HUDEP-2 (cell line): ENCODE results near the gene METTL23.
"Not testable (repeated sequence)": the region's sequence is repeated elsewhere in the genome, so short reads cannot be mapped to it uniquely, and the experiment has no call there.

Experiments
- DNase-seq, 76 experiments: peaks; one replicate each; lab custom pipeline; 2025; ENCODE audit not compliant: unreplicated experiment in 76 of 76; lab: John Stamatoyannopoulos, UW

METTL23 gene

DNA sequence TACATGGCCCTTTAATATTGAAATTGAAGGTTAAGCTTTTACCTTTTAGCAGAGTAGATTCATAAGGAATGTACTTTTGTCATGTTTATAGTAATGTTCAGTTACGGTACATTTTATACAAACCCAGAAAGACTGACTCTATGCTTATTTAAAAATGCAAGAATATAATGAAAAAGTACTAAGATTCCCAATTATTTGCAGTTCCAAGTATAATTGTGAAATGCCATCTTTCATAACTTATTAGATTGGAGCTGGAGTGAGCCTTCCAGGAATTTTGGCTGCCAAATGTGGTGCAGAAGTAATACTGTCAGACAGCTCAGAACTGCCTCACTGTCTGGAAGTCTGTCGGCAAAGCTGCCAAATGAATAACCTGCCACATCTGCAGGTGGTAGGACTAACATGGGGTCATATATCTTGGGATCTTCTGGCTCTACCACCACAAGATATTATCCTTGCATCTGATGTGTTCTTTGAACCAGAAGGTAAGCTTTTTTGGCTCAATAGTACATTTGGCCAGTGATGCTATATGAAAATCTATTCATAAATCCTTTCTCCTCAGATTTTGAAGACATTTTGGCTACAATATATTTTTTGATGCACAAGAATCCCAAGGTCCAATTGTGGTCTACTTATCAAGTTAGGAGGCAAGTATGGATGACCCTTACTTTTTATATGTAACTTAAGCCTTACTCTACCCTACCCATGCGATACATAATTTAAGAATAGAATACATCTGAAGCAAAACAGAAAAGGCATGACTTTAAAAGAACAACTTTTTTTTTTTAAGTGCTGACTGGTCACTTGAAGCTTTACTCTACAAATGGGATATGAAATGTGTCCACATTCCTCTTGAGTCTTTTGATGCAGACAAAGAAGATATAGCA is 6.3 kb downstream of the METTL23 start:
- peak in 3 of 76 experiments; percentile 10 to 23 (median 16) for DNase-seq

DNA sequence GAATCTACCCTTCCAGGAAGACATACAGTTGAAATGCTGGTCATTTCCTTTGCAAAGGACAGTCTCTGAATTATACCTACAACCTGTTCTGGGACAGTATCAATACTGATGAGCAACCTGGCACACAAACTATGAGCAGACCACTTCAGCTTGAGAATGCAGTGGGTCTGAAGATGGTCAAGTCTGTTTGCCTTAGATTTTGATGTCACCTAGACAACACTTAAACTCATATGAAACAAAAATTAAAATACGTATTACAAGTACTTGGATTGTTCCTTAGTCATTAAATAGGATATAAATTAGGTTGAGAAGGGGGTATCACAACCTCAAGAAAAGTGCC is 6.9 kb downstream of the METTL23 start:
- DNase-seq: no peak

DNA sequence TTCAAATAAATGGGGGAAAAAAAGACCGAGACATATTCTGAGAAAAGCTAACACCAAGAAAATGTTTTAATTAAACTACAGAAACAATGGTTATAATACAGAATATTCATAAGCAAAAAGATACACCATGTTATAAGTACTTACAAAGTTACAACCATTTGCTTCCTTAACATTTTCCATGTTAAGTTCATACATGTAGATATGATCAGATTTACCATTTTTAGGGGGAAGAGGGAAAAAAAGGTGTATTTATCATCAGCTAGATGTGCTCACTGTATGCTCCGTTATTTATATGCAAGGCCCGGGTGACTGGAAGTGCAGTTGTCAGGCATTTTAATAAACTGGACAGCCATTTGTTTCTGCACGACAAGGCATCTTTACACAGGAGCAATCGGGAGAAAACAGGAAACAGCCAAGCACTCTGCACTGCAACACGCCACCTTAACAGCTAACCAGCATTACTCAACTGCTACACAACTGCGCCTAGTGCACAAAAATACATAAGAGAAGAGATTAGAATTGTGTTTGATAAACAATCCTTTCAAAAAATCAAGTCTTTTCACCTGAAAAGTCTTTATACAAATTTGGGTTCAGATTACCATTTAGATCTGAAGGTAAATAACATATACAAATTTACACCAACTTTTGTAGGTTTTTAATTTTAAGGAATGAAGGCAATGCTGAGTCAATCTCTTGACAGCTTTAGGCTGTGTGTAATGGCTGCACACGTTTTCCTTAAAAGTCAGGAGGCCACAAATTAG is 7.6 kb downstream of the METTL23 start:
- DNase-seq: no peak

DNA sequence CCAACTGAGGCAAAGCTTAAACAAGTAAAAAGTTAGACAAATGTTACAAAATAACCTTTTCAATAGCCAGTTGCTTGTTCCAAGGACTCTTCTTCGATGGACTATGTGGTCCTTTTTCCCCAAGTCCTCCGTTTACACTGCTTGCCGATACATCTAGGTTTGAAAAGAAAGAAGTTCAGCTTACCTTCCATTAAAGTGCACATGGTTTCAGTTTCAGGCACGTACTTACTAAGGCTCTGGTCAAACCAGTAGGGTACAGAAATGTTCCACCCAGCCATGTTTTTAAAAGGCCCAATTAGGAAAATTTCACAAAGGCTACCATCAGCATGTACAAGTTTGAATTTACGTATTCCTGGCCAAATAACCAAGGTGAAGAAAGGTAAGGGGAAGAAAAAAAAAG is 8.4 kb downstream of the METTL23 start:
- DNase-seq: peak in 5 of 76 experiments; percentile 7 to 29 (median 21)

DNA sequence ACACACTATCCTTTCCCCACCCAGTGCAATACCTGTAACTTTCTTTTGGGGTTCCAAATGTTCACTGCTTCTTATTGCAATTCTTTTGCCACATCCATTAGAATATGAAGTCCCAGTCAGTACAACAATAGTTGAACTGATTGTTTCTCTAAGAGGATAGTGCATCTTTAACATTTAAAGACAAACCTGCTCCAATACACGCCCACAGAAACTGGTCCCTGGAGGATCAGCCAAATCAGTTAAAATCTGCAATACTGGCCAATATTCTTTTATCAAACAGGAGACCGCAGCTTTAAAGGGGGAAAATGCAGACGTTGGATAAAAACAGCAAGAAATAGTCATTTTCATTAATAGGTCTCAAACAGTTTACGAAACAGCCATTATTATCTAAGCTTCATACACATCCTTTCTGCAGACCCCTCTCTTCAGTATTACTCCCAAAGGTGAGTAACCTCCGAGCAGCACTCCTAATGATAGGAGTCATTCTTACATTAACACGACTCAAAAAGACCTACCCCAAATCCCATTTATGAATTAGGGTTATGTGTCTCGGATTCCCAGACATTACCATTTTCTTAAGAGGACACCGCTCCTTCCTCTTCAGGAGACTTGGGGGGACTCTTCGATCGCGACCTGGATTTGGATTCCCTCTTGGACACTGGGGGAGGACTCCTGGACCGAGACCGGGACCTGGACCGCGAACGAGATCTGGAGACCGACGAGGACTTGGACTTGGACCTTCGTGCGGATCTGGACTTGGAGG is 9.1 kb downstream of the METTL23 start:
- no peak for DNase-seq

DNA sequence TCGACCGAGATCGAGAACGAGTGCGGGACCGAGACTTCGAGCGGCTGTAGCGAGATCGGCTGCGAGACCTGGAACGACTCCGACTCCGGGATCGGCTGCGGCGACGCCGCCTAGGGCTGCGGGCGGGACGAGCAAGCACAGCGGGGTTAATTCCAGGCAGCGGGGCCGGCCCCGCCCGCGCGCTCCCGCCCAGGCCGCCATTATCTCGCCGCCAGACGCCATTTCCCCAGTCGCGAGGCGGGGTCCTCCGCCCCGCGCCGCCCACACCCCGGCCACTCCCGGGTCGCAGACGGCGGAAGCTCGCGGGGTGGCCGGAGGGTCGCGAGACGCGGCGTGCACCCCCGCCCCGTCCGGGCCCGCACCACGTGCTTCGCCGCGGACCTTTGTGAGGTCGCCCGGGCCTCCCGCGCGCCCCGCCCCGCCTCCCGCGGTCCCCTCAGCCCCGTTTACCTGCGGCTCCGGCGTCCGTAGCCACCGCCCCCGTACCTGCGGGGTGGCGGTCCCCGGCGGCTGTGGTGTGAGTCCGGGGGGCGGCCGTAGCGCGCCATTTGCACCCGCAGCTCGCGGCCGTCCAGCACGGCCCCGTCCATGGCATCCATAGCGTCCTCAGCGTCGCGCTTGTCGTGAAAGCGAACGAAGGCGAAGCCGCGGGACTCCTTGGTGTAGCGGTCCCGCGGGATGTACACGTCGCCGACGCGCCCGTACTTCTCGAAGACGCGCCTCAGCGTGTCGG is 9.9 kb downstream of the METTL23 start:
- peak in 60 of 76 experiments; percentile 18 to 75 (median 52) for DNase-seq

DNA sequence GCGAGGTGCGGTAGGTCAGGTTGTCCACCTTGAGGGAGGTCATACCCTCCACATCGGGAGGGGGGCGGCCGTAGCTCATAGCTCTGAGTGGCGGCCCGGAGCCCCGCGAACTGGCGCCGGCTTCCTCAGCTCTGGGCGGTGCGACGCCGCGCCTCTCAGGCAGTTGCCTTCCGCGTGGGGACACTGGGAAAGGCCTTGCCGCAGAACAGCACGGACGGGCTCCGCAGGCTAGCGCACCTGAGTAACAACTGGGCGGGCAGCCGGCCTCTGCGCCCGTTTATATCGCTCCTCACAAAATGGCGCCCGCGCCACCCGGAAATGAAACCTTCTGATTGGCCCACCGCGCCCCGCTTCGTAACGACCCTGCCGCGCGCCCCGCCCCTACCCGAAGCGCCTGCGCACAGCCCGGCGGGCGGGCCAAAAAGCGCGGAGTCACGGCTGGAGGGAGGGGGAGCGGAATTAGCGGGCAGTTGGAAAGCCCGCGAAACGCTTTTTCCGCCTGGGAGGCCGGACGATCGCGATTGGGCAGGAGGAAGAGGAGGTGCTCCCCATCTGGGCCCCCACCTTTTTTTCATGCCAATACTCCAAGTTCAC is 10.5 kb downstream of the METTL23 start, which contains the start of gene SRSF2:
Gene SRSF2 (minus strand): TSS at position 250 of the 594 bp plus-strand sequence. CDS start 171 bp downstream, at position 79.
- peak in 75 of 76 experiments; percentile 84 to 99 (median 98) for DNase-seq

DNA sequence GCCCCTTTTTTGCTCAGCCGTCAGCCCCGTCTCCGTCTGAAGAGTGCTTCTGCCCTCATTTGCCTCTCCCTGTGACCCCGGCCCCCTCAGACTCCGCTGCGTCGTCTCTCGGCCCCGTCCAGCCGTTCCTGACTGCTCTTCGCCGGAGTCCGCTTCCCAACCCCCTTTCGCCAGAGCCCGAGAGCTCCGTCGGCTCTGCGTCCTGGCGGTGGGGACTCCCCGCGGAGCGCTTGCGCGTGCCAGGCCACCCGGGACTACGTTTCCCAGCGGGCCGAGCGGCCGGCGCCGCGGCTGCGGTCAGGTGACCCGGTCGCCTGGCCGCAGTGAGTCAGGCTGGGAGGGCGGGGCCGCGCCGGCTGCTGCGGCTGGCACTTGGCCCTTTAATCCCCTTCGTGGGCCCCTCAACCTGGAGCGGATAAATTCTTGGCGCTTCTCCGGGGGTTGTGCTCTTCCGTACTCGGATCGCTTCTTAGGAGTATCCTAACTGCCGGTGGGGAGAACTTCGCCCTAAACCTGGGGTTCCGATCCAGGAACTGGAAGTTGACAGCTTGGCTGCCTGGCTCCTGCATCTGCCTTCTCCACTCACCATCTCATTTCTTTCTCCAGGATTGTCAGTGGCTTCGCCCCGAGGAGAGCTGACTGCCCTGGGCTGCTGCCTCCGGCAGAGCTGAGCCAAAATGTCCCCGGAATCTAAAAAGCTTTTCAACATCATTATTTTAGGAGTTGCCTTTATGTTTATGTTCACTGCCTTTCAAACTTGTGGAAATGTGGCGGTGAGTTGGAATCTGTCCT is 11.2 kb downstream of the METTL23 start, which contains the start of gene MFSD11:
Gene MFSD11 (plus strand): TSS at position 444 of the 792 bp plus-strand sequence. CDS start 234 bp downstream, at position 678.
- DNase-seq: peak in 75 of 76 experiments; percentile 23 to 98 (median 86)

DNA sequence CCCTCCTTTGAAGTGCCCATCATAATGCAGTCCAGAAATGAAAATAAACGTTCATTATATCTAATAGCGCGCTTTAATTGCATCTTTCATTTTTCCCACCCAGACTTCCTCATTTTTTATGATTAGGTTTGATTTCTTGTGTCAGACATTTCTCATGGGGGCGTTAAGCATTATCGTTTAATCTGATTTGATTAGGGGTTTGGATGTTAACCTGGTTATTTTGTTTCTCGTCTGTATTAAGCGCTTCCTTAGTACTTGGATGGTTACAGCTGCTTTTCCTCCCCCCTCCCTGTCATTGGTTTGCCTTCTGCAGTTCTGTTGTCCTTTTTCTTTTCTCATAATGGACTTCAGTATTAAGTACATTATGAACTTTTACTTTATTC is 11.8 kb downstream of the METTL23 start:
- DNase-seq: no peak

DNA sequence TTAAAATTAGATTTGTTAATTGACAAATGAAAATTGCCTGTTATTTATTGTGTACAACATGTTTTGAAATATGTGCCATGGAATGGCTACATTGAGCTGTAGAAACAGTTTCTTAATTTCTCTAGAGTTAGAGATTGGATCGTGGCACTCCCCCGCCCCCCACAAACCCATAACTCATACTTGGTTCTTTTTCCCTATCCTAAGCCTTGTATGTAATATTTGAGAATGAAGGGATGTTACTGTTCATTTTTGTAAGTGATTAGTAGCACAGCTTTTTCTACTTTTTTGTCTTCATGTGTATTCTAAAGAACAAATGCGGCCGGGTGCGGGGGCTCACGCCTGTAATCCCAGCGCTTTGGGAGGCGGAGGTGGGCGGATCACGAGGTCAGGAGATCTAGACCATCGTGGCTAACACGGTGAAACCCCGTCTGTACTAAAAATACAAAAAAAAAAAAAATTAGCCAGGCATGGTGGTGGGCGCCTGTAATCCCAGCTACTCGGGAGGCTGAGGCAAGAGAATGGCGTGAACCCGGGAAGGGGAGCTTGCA is 13.0 kb downstream of the METTL23 start:
- not testable (repeated sequence) for DNase-seq

DNA sequence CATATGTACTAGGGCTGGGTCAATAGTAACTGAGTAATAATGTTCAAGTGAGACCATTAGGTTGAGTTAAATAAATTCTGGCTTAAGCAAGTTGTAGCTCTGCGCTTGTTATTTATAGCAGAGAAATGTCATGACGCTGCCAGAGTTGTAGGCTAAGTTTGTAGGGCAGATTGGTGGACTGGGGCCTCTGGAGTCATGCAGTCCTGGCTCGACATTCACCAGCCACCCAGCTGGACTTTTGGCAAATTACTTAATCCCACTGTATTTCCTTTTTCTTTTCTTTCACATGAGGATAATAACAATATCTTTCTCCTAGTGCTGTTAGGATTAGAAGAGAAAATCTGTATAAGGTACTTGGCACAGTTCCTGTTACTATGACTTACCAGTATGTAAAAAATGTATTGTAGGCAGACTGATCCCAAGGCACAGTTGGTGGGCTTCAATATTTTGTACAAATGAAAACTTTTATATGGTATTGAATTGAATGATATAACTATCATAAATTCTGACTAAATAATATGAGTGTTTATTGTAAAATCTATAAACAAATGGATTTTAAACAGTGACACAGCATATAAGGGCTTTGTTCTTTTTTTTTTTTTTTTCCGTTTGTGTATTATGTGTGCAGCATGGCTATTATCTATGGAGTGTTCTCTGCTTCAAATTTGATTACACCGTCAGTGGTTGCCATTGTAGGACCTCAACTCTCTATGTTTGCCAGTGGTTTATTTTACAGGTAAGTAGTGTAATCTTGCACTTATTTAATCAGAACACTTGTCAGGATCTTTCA is 13.9 kb downstream of the METTL23 start:
- DNase-seq: no peak

DNA sequence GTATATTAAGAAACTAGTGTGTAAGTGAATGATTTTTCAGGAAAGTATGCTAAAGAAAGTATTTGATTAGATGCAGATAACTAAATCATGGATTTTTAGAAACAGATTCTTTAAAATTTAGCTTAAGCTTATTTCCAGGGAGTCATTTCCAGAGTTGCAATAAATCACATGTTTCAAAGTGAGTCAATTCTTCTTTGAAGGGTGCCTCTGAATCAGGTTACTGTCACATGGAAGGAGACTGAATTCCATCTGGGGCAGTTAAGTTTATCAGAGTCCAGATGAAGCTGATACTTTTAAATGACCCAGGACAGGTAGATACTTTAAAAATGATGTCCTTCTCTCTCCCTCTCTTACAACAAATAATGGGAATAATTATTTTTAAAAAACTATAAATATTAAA is 16.3 kb downstream of the METTL23 start:
- DNase-seq: no peak

DNA sequence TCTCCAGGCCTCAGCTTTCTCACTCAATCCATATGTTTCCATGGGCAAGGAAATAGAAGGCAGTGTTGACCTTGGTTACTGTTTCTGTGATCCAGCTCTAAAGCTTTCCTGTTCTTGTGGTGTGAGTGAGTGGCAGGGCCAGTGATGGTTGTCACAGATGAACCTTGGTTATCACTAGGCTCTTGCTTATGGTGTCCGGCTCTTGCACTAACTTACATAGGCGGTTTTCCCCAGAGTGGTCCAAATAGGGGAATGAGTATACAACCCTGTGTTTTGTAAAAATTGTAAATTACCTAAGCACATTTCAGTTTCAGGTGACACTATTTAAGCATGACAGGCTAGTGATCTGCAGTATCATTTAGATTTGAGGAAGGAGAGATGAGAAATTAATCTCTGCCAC is 18.1 kb downstream of the METTL23 start:
- DNase-seq: no peak

DNA sequence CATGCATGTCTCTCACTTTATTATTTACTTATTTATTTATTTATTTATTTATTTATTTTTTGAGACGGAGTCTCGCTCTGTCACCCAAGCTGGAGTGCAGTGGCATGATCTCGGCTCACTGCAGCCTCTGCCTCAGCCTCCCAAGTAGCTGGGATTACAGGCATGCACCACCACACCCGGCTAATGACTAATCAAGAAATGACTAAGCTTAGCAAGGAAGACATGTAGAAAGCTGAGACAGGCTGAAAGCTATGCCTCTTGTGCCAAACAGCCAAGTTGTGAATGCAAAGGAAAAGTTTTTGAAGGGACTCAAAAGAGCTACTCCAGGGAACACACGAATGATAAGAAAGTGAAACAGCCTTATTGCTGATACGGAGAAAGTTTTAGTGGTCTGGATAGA is 19.1 kb downstream of the METTL23 start:
- not testable (repeated sequence) for DNase-seq

DNA sequence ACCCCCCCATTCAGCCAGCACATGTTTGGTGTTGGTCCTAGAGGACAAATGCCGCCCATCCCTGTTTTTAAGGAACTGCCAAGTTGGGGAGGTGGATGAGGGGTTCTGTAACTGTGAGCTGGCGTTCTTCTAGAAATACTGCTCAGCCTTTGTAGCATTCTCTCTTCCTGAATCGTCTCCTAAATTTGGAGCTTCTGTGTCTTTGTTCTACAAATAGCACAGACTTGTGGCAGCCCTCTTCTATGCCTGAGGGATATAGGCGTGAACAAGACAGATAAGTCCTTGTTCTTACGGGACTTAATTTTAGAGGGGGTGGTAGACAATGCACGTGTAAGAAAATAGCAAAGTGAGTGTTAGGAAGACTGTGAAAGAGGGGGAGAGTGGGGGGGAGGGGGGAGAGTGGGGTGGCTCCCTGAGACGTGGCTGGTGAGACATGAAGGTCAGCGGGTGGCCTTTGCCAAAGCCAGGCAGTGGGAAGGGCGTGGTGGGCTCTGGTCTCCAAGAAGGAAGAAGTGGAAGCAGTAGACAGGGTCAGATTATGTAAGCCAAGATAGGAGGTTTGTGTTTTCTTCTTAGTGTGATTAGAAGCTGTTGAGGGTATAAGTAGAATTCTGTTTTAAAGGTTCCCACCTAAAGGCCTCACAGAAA is 21.2 kb downstream of the METTL23 start:
- no peak for DNase-seq

DNA sequence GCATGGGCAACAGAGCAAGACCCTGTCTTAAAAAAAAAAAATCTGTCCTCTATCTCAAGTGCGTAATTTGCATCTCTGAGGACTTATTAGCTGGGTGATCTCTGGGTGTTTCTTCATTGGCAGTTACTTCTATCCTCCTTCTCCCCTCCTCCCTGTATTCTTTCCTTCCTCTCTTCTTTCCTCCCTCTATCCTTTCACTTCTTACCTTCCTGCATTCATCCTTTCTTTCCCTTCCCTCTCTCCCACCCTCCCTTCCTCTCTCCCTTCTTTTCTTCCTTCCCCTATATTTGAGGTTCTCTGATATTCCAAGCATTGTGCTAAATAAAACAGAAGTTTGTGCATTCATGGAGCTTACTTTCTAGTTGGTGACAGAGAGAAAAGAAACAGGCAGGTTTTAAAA is 22.0 kb downstream of the METTL23 start:
- no peak for DNase-seq

DNA sequence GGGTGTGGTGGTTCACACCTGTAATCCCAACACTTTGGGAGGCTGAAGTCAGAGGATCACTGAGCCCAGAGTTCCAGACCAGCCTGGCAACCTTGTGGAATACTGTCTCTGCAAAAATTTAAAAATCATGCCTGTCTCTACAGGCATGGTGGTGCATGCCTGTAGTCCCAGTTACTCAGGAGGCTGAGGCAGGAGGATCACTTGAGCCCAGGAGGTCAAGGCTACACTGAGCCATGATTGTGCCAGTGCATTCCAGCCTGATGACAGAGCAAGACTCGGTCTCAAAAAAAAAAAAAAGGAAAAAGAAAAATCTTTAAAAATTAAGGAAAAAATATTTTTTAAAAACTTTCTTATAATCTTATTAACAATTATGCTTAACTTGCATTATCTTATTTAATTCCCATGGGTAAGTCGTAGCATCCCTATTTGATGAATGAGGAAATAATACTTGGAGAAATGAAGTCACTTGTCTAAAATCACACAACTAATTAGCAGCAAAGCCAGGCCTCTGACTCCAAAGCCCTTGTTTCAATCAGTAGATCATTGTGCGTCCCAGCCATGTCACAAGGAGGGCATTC is 24.9 kb downstream of the METTL23 start:
- no peak for DNase-seq
